Activated effector memory CD4-positive, alpha-beta T cell treated with anti-CD3 and anti-CD28 coated beads, Interleukin-2, amount 50 U/mL, for 16 hours (primary cell): Measurements from ENCODE around the gene MTA1.

Source experiments
- DNase-seq: peaks from one replicate; pipeline ENCODE4 v3.0.0-alpha.2; 2020

The MTA1 gene

GRCh38 chr14:105419195-105420091, at the start of gene MTA1:
Gene MTA1 (plus strand): TSS chr14:105419827. CDS start chr14:105420036, 209 bp downstream.
- peak; percentile 83 for DNase-seq

- DNase-seq, result no peak
These were observed 45.2 kb upstream of the MTA1 start for GRCh38 chr14:105374389-105374788.

GRCh38 chr14:105375635-105376057, 44.0 kb upstream of the MTA1 start:
- peak; percentile 67 for DNase-seq

GRCh38 chr14:105376521-105377440, 42.8 kb upstream of the MTA1 start:
- DNase-seq, result no peak

GRCh38 chr14:105377555-105378182, 42.0 kb upstream of the MTA1 start:
- DNase-seq, result no peak

GRCh38 chr14:105378199-105378598, 41.4 kb upstream of the MTA1 start:
- no peak for DNase-seq

GRCh38 chr14:105378873-105379685, 40.5 kb upstream of the MTA1 start:
- DNase-seq, result no peak

- no peak for DNase-seq
These were observed 39.7 kb upstream of the MTA1 start for GRCh38 chr14:105379946-105380345.

- no peak for DNase-seq
These were observed 38.9 kb upstream of the MTA1 start for GRCh38 chr14:105380756-105381155.

- no peak for DNase-seq
These were observed 37.9 kb upstream of the MTA1 start for GRCh38 chr14:105381446-105382342.

- DNase-seq, result no peak
These were observed 37.1 kb upstream of the MTA1 start for GRCh38 chr14:105382343-105383082.

GRCh38 chr14:105383083-105383730, 36.4 kb upstream of the MTA1 start:
- no peak for DNase-seq

GRCh38 chr14:105384041-105384557, 35.5 kb upstream of the MTA1 start:
- no peak for DNase-seq

GRCh38 chr14:105384605-105385321, 34.9 kb upstream of the MTA1 start:
- DNase-seq, result no peak

- DNase-seq, result no peak
These were observed 34.3 kb upstream of the MTA1 start for GRCh38 chr14:105385322-105385637.

GRCh38 chr14:105385698-105386365, 33.8 kb upstream of the MTA1 start:
- DNase-seq, result no peak

- DNase-seq, result no peak
These were observed 32.8 kb upstream of the MTA1 start for GRCh38 chr14:105386581-105387529.
